ENCODE results near the gene REST.

REST gene

GRCh38 chr4:56902703-56903102, 5.0 kb upstream of the REST start:
- no peak for DNase-seq (ENCODE audit: low read depth)
- no peak for TF ChIP-seq CTCF (conservative IDR thresholded peaks at IDR 0.05; ENCODE audit: low read depth, low read length)
- no peak overlapping the region for H3K4me3 ChIP-seq (ENCODE audit: low read depth, low read length)

DNA sequence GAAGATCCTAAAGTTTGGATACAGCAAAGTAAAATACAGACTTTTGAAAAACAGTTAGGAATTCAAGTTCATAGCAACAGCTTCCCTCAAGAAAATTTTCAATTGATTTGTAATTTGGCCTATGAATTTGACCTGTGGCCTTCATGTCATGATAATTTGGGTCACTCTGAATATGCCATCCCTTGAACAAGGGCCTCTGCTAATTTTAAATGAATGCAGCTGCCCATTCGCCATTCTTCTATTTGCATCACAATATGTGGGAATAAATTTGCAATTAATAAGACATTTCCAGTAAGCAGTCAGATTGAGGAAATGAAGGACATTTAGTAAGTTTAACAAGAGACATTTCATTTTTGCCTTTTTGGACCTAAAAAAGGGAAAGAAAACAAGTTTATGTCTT, 1.9 kb upstream of the REST start:
- TF ChIP-seq CTCF (conservative IDR thresholded peaks at IDR 0.05; ENCODE audit: low read depth, low read length) = no peak
- H3K4me3 ChIP-seq (ENCODE audit: low read depth, low read length) = no peak overlapping the region
- DNase-seq (ENCODE audit: low read depth) = no peak

- peak overlapping the region; percentile 66 for H3K4me3 ChIP-seq (ENCODE audit: low read depth, low read length)
- TF ChIP-seq CTCF (conservative IDR thresholded peaks at IDR 0.05; ENCODE audit: low read depth, low read length) = no peak
- peak; percentile 7 for DNase-seq (ENCODE audit: low read depth)
Measured at GRCh38 chr4:56906489-56907393, 959 bp upstream of the REST start.

DNA sequence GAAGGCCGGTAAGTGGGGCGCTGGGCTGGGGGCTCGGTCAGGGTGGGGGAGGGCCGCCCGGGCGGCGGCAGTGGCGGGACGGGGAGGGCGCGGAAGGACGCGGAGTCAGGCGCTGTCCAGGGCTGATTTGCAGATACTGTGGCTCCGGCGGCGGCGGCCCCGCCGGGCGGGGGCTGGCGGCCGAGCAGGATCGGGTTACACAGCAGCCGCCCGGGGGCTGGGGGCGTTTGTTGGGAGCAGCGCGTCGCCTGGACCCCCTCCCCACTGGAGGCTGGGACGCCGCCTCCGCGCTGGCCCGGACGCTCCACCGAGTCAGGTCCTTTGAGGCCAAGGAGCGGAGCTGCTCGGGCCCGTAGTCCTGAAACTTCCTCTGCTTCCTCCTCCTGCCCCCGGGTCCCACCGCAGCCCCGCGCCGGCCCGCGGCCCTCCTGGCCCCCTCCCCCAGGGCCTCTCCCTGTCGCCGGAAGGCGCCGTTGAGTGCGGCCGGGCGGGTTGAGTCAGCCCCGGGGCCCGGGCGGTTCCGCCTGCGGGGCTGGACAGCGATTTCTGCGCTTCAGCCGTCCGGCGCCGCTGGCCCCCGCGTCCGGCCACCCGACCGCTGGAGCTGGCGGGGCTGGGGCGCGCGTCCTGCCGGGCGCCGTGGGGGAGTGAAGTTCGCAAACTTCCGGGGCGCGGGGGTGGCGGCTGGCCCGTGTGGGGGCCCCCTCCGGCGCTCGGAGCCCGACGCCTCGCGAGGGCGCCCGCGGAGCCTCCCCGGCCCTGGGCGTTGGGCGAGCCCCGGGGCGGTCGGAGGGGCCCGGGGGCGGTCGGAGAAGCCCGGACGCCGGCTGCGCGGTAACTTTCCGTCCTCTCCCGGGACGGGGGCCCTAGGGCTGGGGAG, 746 bp downstream of the REST start:
- H3K4me3 ChIP-seq (ENCODE audit: low read depth, low read length) = peak overlapping the region; percentile 66
- TF ChIP-seq CTCF (conservative IDR thresholded peaks at IDR 0.05; ENCODE audit: low read depth, low read length) = no peak
- peak; percentile 71 for DNase-seq (ENCODE audit: low read depth)

DNA sequence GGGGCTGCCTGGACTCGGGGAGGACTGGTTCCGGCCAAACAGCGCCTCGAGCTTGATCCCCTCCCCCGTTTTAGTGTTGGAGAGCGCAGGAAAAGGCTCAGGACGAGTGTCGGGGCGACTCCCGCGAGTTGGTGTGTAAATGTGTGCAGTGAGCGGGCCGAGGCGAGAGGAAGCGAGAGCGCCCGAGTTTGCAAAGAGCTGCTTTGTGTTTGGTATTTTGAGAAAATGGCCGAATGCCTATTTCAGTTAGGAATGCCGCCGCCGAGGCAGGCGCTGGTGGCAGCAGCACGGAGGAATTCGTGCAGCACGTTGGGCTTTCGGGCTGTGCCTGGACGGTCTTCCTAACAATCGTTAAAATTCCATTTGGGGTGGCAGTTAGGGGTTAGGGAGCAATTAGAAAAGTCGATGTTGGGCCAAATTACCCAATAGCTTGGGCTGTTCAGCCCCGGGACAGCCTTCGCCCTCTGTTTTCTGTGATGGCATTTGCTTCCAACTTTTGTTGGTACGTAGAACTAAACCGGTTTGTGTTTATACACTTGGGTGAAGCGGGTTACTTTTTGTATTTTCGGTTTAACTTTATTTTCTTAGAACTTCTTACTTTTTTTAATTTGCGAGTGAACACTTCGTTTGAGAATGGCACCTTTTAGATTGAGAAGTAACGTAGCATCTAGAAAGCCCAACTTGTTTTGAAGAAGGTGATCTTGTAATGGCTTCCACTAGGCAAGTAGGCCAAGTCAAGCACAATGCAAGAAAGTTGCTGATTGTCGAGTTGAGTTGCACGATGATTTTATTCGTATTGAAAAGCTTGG, 1.6 kb downstream of the REST start:
- TF ChIP-seq CTCF (conservative IDR thresholded peaks at IDR 0.05; ENCODE audit: low read depth, low read length) = no peak
- DNase-seq (ENCODE audit: low read depth) = peak; percentile 63
- H3K4me3 ChIP-seq (ENCODE audit: low read depth, low read length) = peak overlapping the region; percentile 66

- no peak for TF ChIP-seq CTCF (conservative IDR thresholded peaks at IDR 0.05; ENCODE audit: low read depth, low read length)
- no peak for DNase-seq (ENCODE audit: low read depth)
- H3K4me3 ChIP-seq (ENCODE audit: low read depth, low read length) = peak overlapping the region; percentile 66
Measured at GRCh38 chr4:56910172-56910967, 2.7 kb downstream of the REST start.
